ENCODE results near the gene HSD17B10. TPM values are rescaled to one million over a fixed set of nuclear protein-coding genes. Genes with fewer than 3 reads are reported as not detected.
A peak's percentile ranks its signal among the peaks of the same experiment; 100 is the strongest.

Gene HSD17B10
- polyA plus RNA-seq (111 and 112 TPM in 2 replicates), polyA minus RNA-seq (43.5 and 52.8 TPM in 2 replicates)

GRCh38 chrX:53433651-53434639, at the start of gene HSD17B10:
TSS of gene HSD17B10 (minus strand) at chrX:53434370. CDS start at chrX:53434345, 25 bp downstream.
- Histone ChIP-seq H3K27ac (ENCODE audit: low read length) (peak within 1 kb of the TSS; percentile 28), H3K9me2 (ENCODE audit: insufficient read depth, low read length) (no peaks in the 10 kb centered on the region), H3K27me3 (ENCODE audit: insufficient read depth, low read depth, low read length) (no peaks in the 10 kb centered on the region), H2AFZ (ENCODE audit: low read depth, low read length) (peak within 1 kb of the TSS; percentile 51), H4K20me1 (ENCODE audit: insufficient read depth) (no peaks in the 10 kb centered on the region), H3K4me3 (ENCODE audit: low read length) (peak within 1 kb of the TSS; percentile 77), H3K4me2 (ENCODE audit: low read length) (no peak within 1 kb of the TSS), H3K9ac (ENCODE audit: low read length) (peak within 1 kb of the TSS; percentile 71), H3K36me3 (ENCODE audit: insufficient read depth, low read length) (no peaks in the 10 kb centered on the region), H3F3A (ENCODE audit: insufficient read depth, low read length, poor library complexity, severe bottlenecking) (no peaks in the 10 kb centered on the region), H3K79me2 (replicated peaks; ENCODE audit: insufficient read depth, low read length) (peaks cover 5% of the 10 kb centered on the region), H3K9me3 (ENCODE audit: low read length) (no peaks in the 10 kb centered on the region)
- TF ChIP-seq RAD21 (conservative IDR thresholded peaks at IDR 0.05): no peak
- TF ChIP-seq SMC3 (conservative IDR thresholded peaks at IDR 0.05; ENCODE audit: poor library complexity): no peak
- TF ChIP-seq MXI1 (conservative IDR thresholded peaks at IDR 0.05; ENCODE audit: poor library complexity, severe bottlenecking): peak; percentile 67
- no peak for TF ChIP-seq CTCF (IDR thresholded peaks at IDR 0.05; ENCODE audit: poor library complexity, severe bottlenecking)
- peak; percentile 25 for TF ChIP-seq REST (IDR thresholded peaks at IDR 0.05; ENCODE audit: borderline replicate concordance)
- TF ChIP-seq EZH2 (IDR thresholded peaks at IDR 0.05; ENCODE audit: borderline replicate concordance, insufficient read depth, low read length, poor library complexity, severe bottlenecking): no peak
- TF ChIP-seq EP300 (conservative IDR thresholded peaks at IDR 0.05; ENCODE audit: poor library complexity, severe bottlenecking): no peak
- peak; percentile 80 for TF ChIP-seq TAF1 (IDR thresholded peaks at IDR 0.05; ENCODE audit: low read depth)
- peak; percentile 80 for TF ChIP-seq POLR2AphosphoS5 (IDR thresholded peaks at IDR 0.05)

GRCh38 chrX:53483416-53483815, 49.2 kb upstream of the HSD17B10 start:
- Histone ChIP-seq H2AFZ (ENCODE audit: low read depth, low read length) (no peak overlapping the region), H3K36me3 (ENCODE audit: insufficient read depth, low read length) (no peaks in the 10 kb centered on the region), H4K20me1 (ENCODE audit: insufficient read depth) (no peaks in the 10 kb centered on the region), H3K27ac (ENCODE audit: low read length) (no peak overlapping the region), H3K9me3 (ENCODE audit: low read length) (no peaks in the 10 kb centered on the region), H3K4me2 (ENCODE audit: low read length) (no peak overlapping the region), H3K9me2 (ENCODE audit: insufficient read depth, low read length) (no peaks in the 10 kb centered on the region), H3K9ac (ENCODE audit: low read length) (no peak overlapping the region), H3F3A (ENCODE audit: insufficient read depth, low read length, poor library complexity, severe bottlenecking) (no peaks in the 10 kb centered on the region), H3K27me3 (ENCODE audit: insufficient read depth, low read depth, low read length) (no peaks in the 10 kb centered on the region), H3K4me3 (ENCODE audit: low read length) (no peak overlapping the region), H3K79me2 (replicated peaks; ENCODE audit: insufficient read depth, low read length) (no peaks in the 10 kb centered on the region)
- TF ChIP-seq CTCF (IDR thresholded peaks at IDR 0.05; ENCODE audit: poor library complexity, severe bottlenecking): no peak
- TF ChIP-seq TAF1 (IDR thresholded peaks at IDR 0.05; ENCODE audit: low read depth): no peak
- TF ChIP-seq RAD21 (conservative IDR thresholded peaks at IDR 0.05): no peak
- TF ChIP-seq MXI1 (conservative IDR thresholded peaks at IDR 0.05; ENCODE audit: poor library complexity, severe bottlenecking): no peak
- TF ChIP-seq REST (IDR thresholded peaks at IDR 0.05; ENCODE audit: borderline replicate concordance): no peak
- no peak for TF ChIP-seq EZH2 (IDR thresholded peaks at IDR 0.05; ENCODE audit: borderline replicate concordance, insufficient read depth, low read length, poor library complexity, severe bottlenecking)
- TF ChIP-seq POLR2AphosphoS5 (IDR thresholded peaks at IDR 0.05): no peak
- TF ChIP-seq SMC3 (conservative IDR thresholded peaks at IDR 0.05; ENCODE audit: poor library complexity): no peak
- TF ChIP-seq EP300 (conservative IDR thresholded peaks at IDR 0.05; ENCODE audit: poor library complexity, severe bottlenecking): no peak
